ENCODE data around the gene CHRDL1.

The CHRDL1 gene

GRCh38 chrX:110646386-110646785 lies 149.2 kb downstream of the CHRDL1 start:
- DNase-seq, result no peak

All from fibroblast of skin of right quadriceps (primary cell).